GM21737 (cell line): ENCODE results near the gene SIDT2.
"Not testable (repeated sequence)": the region's sequence is repeated elsewhere in the genome, so short reads cannot be mapped to it uniquely, and the experiment has no call there.

Source experiments
- ATAC-seq: cut with Tn5 transposase; IDR thresholded peaks from one replicate; pipeline ENCODE4 v1.9.1; 2021; ENCODE audit warnings: mild to moderate bottlenecking, moderate library complexity; ENCODE audit not compliant: unreplicated experiment

The SIDT2 gene

DNA sequence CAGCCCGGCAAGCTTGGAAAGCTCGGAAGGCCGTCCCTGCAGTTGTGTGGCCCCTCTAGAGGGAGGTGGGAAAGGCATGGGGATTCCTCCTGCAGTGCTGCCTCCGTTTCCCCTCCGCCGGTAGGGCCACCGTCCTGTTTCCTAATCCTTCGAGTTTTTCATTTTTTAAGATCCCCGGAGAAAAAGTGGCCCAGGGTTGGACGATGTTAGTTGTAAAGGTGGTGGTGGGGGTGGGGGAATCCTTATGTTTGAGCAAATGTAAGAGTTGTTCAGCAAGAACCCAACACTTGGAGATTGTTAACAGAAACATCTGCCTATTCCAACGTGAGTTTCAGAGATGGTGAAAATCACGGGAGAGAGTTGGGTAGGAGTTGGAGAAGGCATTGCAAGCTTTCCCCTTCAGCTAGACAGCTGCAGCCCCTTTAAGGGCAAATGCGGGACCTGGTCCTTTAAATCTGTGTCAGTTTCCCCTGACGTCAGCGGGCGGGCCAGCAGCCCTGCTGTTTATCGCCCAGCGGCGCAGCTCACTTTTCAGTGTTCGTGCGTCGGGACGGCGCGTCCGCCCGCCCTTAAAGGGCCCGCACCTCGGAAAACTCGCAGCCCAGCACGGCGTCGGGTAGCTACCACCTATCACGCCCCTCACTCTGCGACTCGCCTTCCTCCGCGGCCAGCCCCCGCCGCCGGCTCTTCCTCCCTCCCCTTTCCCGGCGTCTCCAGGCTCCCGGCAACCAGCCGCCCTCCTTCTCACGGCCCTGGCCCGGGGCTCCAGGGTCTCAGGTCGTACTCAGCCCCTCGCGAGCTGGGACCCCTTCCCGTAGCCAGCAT is at the start of gene SIDT2:
Gene SIDT2 (plus strand): TSS at position 534 of the 825 bp plus-strand sequence. CDS start 521 bp downstream, outside the sequence.
- ATAC-seq: peak; percentile 90

DNA sequence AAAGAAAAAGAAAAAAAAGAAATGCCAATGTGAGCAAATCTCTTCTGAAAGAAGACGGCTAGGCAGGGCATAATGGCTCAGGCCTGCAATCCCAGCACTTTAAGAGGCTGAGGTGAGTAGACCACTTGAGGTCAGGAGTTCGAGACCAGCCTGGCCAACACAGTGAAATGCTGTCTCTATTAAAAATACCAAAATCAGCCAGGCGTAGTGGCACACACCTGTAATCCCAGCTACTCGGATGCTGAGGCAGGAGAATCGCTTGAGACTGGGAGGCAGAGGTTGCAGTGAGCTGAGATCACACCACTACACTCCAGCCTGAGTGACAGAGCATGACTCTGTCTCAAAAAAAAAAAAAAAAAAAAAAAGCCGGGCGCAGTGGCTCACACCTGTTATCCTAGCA is 48.1 kb upstream of the SIDT2 start:
- not testable (repeated sequence) for ATAC-seq

DNA sequence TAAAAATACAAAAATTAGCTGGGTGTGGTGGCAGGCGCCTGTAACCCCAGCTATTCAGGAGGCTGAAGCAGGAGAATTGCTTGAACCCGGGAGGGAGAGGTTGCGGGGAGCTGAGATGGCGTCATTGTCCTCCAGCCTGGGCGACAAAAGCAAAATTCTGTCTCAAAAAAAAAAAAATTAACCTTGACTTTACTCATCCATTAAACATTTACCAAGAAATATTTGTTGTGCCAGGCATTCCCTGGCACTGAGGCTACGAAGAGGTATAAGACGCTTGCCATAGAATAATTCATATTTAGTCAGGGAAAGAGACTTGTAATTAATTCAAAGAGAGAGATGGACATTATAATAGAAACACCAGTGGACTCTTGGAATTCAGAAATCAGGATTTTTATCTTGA is 47.7 kb upstream of the SIDT2 start:
- no peak for ATAC-seq

DNA sequence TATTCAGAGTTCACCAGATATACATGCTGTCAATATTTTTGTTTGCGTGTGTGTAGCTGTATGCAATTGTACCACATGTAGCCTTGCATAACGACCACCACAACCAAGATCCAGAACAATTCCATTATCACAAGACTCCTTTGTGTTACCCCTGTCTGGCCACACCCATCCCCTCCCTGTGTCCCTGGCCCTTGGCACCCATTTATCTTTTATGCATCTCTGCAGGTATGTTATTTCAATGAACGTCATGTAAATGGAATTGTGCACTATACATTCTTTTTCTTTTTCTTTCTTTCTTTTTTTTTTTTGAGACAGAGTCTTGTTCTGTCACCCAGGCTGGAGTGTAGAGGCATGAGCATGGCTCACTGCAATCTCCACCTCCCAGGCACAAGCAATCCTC is 44.1 kb upstream of the SIDT2 start:
- ATAC-seq: no peak

DNA sequence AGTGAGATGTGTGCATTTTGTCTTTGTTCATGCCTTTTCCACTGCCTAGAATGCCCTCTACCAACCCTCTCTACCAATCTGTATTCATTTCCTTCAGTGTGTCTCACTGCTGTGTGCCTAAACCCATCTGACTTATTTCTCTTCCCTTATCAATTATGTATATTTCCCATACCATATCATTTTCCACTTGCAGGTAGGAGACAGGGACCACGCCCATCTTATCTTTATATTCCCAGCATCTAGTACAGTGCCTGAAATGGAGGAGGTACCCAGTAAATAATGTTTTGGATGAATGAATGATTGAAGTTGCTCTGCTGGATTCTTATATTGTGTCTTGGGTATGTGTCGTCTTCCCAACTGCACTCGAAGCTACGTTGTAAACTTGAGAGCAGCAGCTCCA is 43.6 kb upstream of the SIDT2 start:
- not testable (repeated sequence) for ATAC-seq

DNA sequence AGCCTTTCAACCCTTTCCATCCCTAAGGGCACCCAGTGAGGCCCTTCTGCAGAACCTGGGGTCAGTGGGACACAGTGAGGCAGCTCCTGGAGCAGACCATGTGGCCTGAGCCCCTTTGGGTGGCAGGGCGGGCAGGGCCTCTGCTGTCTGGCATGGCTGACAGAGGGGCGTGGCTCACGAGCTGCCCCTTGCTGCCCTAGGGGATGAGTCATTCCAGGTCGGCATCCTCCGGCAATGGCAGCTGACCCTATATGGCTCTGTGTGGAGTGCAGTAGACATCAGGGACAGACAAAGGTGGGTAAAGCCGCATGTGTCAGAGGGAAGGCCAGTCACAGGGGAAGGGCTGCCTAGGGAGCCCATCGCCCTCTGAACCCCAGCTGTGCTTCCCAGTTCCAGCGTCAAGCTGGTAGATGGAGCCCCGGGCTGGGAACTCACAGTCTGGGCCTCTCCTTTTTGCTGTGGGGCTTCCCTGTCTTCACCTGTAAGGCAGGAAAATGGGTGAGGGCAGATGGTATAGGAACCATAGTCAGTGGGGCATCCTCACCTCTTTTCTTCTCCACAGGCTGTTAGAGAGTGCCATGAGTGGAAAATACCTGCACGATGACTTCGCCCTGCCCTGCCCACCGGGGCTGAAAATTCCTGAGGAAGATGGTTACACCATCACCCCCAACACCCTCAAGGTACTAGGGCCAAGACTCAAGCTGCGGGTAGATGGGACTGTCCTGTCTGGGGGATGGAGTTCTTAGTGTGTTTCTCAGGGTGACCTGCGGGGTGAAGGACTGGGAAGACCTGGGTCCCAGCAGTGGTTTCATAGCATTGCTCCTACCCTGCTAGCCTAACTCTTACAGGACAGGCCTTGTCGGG is 41.1 kb upstream of the SIDT2 start:
- not testable (repeated sequence) for ATAC-seq

DNA sequence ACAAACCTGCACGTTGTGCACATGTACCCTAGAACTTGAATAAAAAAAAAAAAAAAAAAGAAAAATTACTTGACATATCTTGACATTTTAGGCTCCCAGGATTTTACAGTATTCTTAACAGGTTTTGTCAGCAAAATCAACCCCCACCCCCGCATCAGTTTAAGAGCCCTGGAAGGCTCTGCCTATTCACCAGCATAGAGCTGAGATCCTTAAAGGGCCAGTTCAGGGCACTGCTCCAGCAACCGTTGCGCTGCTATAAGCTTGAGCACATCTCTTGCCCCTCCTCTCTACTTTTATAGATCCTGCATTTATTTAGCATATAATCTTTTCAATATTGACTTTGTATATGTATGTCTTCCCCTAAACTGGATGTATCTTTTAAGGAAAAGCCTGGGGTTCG is 35.2 kb upstream of the SIDT2 start:
- ATAC-seq: no peak

DNA sequence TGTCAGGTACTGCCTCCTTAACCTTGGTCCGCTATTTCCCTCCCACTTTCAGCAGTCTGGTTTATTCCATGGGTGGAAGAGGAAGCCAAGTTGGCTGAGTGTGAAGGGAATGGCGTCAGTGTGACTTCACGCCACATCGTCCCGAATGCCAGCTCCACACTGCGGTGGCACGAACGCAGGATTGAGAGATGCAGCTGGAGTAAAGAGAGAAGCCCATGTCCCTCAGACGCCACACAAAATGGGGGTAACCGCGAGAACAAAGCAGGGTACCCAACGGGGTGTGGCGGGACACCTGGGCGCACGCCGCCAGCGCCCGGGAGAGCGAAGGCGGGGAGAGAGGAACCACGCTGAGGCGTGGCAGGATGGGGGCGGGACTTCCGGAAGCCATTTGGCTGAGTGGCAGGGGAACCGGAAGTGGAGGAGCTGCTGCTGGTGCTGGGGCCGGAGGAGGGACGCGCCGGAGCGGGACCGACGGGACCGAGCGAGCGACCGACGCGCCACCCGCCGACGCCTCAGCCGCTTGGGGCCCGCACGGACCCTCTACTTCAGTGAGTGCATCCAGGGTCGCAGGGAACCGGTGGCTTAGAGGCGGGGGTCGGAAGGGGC is 34.6 kb upstream of the SIDT2 start, which contains the start of gene PAFAH1B2:
Gene PAFAH1B2 (plus strand): TSS at position 417 of the 606 bp plus-strand sequence. CDS start 8,161 bp downstream, outside the sequence.
- peak; percentile 98 for ATAC-seq

DNA sequence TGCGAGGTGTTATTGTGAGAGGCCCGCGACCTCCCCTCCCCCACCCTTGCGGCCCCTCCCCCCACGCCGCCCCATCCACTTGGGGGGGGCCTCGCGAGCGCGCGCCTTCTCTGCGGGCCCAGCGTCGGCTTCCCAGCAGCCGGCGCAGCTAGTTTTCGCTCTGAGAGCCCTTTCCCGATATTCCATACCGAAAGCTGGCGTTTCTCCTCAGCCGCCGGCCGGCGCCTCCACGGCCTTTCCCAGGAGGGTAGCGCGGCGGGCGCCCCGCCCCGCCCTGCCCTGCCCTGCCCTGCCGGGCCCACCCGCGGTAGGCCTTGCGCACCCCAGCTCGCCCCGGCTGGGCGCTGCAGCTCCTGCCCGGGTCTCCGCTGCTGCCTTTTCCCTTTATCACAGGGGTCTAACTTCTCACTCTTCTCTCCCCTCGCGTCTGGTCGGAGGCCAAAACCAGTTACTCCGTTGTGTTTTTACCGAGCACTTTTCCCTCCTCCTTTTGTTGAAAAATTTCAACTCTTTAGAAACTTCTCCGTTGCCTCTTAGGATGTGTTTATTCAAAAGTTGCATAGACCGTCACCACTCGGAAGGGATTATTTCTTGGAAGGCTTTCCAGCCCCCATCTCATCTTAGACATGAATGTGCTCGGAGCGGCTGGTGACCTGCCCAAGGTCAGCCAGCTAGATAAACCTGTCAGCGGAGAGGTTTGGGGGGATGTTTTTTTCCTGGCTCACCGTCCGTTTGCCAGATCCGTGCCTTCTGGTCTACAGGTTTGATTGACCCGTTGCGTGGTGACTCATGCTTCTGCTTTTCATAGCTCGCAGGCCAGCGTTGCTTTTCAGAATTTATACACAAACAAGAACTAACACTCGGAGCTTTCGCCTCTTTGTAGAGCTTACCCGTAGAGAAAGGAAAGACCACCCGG is 33.8 kb upstream of the SIDT2 start:
- peak; percentile 43 for ATAC-seq

DNA sequence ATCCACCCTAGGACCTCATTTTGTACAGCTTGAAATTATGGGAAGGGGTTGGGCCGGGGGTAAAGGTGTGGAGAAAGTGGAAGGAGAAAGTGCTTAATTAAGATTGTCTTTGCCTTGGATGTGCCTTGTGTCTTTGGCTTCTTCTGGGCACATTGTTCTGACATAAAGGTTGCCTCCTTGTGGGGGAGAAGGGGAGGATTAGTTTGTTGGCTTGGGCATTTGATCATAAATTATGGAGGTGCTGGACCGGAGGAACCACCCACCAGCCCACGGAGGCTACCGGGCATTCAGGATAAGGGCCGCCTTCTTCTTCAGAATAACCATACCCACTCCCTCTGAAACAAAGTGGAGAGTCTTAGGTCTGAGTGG is 33.2 kb upstream of the SIDT2 start:
- ATAC-seq: no peak

DNA sequence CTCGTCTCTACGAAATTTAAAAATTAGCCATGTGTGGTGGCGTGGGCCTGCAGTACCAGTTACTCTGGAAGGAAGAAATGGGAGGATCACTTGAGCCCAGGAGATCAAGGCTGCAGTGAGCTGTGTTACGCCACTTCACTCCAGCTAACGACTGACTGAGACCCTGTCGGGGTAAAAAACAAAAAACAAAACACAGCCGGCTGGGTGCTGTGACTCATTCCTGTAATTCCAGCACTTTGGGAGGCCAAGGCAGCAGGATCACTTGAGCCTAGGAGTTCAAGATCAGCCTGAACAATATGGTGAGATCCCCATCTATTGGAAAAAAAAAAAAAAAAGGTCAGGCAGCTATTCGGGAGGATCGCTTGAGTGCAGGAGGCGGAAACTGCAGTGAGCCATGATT is 32.0 kb upstream of the SIDT2 start:
- ATAC-seq: no peak

DNA sequence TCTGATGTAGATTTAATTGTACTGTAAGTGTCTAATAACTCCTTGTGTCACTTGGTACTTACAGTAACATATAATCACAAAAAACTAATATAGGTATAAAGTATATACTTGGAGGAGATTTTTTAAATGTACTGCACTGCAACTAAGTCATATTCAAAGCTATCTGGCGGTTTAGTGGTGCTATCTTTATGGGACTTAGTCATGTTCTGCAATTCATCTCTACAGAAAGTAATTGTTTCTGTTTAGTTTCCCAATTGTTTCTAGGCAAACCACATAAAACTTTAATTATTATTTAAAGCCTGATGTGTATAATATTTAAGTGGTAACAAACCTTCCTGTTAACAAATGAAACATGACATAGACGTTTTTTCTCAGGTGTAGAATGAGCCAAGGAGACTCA is 26.5 kb upstream of the SIDT2 start:
- ATAC-seq: no peak

DNA sequence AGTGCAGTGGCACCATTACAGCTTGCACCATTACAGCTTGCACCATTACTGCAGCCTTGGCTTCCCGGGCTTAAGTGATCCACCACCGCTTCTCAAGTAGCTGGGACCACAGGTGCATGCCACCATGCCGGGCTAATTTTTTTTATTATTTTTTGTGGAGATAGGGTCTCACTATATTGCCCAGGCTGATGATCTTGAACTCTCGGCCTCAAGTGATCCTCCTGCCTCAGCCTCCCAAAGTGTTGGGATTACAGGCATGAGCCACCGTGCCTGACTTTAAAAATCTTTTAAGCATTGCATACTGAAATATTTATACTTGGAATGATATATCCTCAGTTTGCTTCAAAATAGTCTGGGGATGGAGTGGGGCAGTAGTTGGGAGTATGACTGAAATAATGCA is 24.1 kb upstream of the SIDT2 start:
- no peak for ATAC-seq

DNA sequence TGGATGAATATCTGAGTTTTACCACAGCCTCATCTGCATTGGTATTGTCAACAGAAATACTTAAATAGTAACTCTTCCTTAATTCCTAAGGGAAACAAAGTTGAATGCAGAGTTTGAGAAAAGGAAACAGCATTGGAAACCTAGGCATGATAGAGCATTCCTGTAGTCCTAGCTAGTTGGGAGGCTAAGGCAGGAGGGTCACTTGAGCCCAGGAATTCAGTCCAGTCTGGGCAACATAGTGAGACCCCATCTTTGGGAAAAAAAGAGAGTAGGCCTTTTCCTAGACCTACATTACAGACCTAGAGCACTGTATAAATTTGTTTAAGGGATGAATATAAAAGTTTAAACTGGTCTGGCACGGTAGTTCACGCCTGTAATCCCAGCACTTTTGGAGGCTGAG is 21.0 kb upstream of the SIDT2 start:
- no peak for ATAC-seq

DNA sequence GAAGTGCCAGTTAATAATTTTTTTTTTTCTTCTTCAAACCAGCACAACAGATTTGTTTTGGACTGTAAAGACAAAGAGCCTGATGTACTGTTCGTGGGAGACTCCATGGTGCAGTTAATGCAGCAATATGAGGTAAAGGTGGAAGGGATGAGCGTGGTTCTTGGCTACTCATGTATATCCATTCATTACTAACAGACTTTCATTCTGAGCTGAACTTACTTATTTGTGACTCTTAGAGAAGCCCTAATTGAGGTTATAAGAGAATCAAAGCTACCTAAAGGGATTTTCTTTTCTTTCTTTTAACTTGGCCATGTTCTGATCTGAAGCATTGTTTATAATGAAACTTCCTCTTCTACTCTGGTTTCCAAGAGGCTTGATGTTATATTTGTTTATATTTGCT is 18.7 kb upstream of the SIDT2 start:
- ATAC-seq: no peak

DNA sequence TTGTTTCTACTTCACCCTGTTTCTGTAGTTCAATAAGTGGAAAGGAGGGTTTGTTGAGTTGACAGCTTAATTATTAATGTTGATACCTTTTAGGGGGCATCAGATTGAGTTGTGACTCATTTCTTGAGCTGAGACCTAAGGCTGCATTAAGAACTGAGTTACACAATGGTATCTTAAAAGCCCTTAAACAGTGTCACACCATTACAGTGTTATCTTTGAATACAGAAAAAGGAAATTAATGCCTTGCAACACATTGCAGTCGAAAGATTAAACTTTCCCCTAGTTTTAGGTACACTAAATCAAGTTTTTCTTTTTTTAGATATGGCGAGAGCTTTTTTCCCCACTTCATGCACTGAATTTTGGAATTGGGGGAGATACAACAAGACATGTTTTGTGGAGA is 17.7 kb upstream of the SIDT2 start:
- no peak for ATAC-seq

DNA sequence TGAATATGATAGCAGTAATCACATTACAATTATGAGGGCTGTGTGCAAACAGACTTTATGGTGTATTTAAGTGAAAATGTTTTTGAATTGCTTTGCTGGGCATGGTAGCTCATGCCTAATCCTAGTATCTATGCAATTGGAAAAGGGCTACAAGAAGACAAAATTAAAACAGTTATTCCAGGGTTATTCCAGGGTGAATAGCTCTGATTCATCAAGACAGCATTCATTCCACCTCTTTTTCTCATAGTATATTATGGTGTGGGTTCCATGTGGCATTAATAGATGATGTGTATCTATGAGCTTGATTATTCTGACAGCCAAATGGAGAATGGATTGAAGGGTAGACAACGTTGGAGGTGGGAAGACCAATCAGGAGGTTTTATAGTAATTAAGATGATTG is 12.1 kb upstream of the SIDT2 start:
- ATAC-seq: no peak

DNA sequence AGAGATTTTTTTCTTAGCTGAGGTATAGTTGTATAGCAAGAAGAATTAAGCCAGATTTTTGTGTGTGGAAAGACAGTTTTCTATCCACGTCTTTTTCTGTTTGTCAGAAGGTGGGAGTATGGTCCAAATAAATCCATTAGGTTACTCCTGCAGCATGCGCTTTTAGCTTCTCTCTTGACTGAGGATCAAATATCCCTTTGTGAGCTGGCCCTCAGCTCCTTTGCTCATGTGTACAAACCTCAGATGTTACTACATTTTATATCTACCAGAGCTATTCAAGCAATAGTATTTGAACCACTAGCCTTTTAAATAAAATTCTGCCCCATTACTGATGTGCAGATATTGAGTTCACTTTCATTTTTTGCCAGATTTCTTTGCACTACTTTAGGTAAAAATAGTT is 8.8 kb upstream of the SIDT2 start:
- no peak for ATAC-seq

DNA sequence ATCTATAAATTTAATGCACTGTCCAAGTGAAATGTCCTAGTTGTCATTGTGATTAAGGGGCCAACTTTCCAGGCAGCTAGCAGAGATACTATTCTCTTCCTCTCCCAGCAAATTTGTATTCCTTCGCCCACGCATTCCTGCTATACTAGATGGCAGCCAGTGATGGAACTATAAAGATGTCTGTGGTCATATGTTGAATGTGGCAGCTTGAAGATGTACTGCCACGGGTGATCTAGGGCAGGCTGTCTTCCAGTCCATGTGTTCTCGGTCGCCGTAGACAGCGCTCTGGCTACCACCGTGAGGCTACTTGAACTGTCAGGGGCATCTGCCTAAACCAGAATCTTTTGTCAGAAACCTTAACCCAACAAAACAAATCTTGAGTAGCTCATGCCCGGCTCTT is 8.3 kb upstream of the SIDT2 start:
- ATAC-seq: no peak

DNA sequence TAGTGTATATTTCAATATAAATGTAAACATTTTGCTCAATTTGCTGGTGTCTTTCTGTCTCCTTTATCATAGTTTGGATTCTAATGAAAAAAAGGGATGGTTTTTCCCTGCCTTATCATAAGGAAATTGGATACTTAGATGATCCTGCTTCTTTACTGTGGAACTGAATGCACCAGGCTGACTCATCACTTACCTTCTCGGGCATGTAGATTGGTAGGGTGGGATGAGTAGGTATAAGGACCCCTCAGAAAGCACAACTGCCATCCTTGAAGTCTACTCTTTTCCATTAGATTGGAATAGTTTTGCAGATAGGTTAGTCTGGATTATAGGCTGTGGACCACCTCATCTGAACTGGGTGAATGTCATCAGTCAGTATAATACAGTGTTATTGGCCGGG is 7.5 kb upstream of the SIDT2 start:
- no peak for ATAC-seq
